ENCODE data around the gene DAB2IP. TPM values are rescaled to one million over a fixed set of nuclear protein-coding genes. Genes with fewer than 3 reads are reported as not detected.

The DAB2IP gene
- total RNA-seq, 2 experiments from 2014 or later = 0.06 TPM; not detected in 1

GRCh38 chr9:121684381-121685145 is 33.1 kb downstream of the DAB2IP start:
- H3K4me3 Mint-ChIP-seq = no peak overlapping the region
- POLR2A ChIA-PET = no interaction called here
- peaks cover 18% of the 10 kb centered on the region for H3K27me3 Mint-ChIP-seq
- no peak for TF ChIP-seq CTCF (IDR thresholded peaks at IDR 0.05)
- intact Hi-C loops (cut with DNase I, micrococcal nuclease) = loop anchor here in 1 of 2 experiments (5.0 kb wide), 1 partner anchor 308 kb away; no protein-coding TSS in a partner anchor
- CTCF ChIA-PET = no interaction called here
- DNase-seq (peak in 2 of 14 experiments; percentile 13 to 23), ATAC-seq (ENCODE audit: poor library complexity) (no peak)
- no peak overlapping the region for H3K27ac Mint-ChIP-seq
- H3K36me3 Mint-ChIP-seq (ENCODE audit: low read depth) = no peaks in the 10 kb centered on the region
- Histone ChIP-seq H3K9me3 (ENCODE audit: control insufficient read depth in 1 of 2, insufficient read depth in 1 of 2, low read length in 2 of 2) (peaks cover 0 to 8% of the 10 kb centered on the region in 2 experiments), H3K27ac (ENCODE audit: low read depth in 1 of 2, low read length in 2 of 2) (no peak overlapping the region), H3K36me3 (ENCODE audit: insufficient read depth, low read length) (no peaks in the 10 kb centered on the region), H3K4me3 (ENCODE audit: low read length) (no peak overlapping the region), H3K4me1 (ENCODE audit: insufficient read depth, low read length) (no peaks in the 10 kb centered on the region), H3K27me3 (ENCODE audit: control insufficient read depth in 1 of 2, insufficient read depth in 2 of 2, low read length in 2 of 2) (no peaks in the 10 kb centered on the region)
- no peaks in the 10 kb centered on the region for H3K4me1 Mint-ChIP-seq (ENCODE audit: low read depth)
- H3K9me3 Mint-ChIP-seq = no peaks in the 10 kb centered on the region

DNA sequence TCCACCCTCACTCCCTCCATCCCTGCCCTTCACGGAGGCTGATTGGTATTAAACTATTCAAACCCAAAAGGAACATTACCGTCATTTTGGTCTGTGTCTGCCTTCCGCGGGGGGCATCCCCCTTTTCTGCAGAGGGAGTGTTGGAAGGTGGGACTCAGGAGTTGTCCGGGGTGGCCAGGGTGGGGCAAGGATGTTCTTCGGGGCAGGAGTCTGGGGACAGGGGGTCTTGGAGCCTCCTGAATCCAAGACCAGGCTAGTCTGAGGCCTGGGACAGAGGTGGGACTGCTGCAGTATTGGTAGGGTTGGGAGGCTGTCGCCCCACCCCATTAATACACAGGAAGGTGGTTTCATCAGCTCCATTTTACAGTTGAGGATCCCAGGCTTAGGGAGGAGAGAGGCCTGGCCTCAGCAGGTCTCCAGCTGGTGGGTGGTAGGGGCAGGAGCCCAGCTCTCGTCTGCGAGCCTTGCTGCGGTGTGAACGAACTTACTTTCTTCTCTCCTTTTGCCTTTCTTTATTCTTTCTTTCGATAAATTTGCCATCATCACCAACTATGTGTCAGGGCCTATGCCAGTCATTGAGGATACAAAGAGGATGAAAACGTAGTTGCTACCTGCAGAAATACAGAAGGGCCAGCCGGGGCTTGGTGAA is 33.8 kb downstream of the DAB2IP start:
- CTCF ChIA-PET = no interaction called here

More for the DNA sequence above, 33.8 kb downstream of the DAB2IP start:
- H3K27ac Mint-ChIP-seq = no peak overlapping the region
- POLR2A ChIA-PET = no interaction called here
- no peak for TF ChIP-seq CTCF (IDR thresholded peaks at IDR 0.05)
- H3K4me3 ChIP-seq (ENCODE audit: low read length) = no peak overlapping the region
- no peak overlapping the region for H3K27ac ChIP-seq (ENCODE audit: low read depth in 1 of 2, low read length in 2 of 2)
- intact Hi-C loops (cut with DNase I, micrococcal nuclease) = loop anchor here in 1 of 2 experiments (5.0 kb wide), 1 partner anchor 307 kb away; no protein-coding TSS in a partner anchor
- no peak for ATAC-seq (ENCODE audit: poor library complexity)
- peaks cover 0 to 8% of the 10 kb centered on the region in 2 experiments for H3K9me3 ChIP-seq (ENCODE audit: control insufficient read depth in 1 of 2, insufficient read depth in 1 of 2, low read length in 2 of 2)
- no peaks in the 10 kb centered on the region for H3K36me3 ChIP-seq (ENCODE audit: insufficient read depth, low read length)
- no peaks in the 10 kb centered on the region for H3K9me3 Mint-ChIP-seq
- H3K4me1 ChIP-seq (ENCODE audit: insufficient read depth, low read length) = no peaks in the 10 kb centered on the region
- H3K36me3 Mint-ChIP-seq (ENCODE audit: low read depth) = no peaks in the 10 kb centered on the region
- peaks cover 18% of the 10 kb centered on the region for H3K27me3 Mint-ChIP-seq
- H3K4me3 Mint-ChIP-seq = no peak overlapping the region
- DNase-seq = no peak
- H3K4me1 Mint-ChIP-seq (ENCODE audit: low read depth) = no peaks in the 10 kb centered on the region
- no peaks in the 10 kb centered on the region for H3K27me3 ChIP-seq (ENCODE audit: control insufficient read depth in 1 of 2, insufficient read depth in 2 of 2, low read length in 2 of 2)

All from CD4-positive, alpha-beta T cell (primary cell).